ENCODE results near the gene RNF220.

- no peak for TF ChIP-seq KLF10 (tag by site-specific recombination; IDR thresholded peaks at IDR 0.05)
- TF ChIP-seq ZBTB7A (tag by site-specific recombination; IDR thresholded peaks at IDR 0.05; ENCODE audit: low read depth): no peak
- no peak for TF ChIP-seq GLI2 (tag by site-specific recombination; IDR thresholded peaks at IDR 0.05; ENCODE audit: borderline replicate concordance, low read depth)
Measured at GRCh38 chr1:44565833-44566232, 160.8 kb downstream of the RNF220 start.
